Neural crest cell (in vitro differentiated cells): Measurements from ENCODE around the gene VWA3A. TPM values are rescaled to one million over a fixed set of nuclear protein-coding genes. Genes with fewer than 3 reads are reported as not detected.

ENCODE experiments used
- DNase-seq: peaks from one replicate; pipeline ENCODE4 v3.0.0; 2021; ENCODE audit warnings: low read depth, mixed read lengths, low spot score
- H3K27ac Mint-ChIP-seq: one replicate; pipeline ENCODE4 v1.8.0; 2021; ENCODE audit warnings: mild to moderate bottlenecking, mixed read lengths; ENCODE audit not compliant: unreplicated experiment
- H3K27me3 Mint-ChIP-seq: 2 replicates; pipeline ENCODE4 v1.8.0; 2021; ENCODE audit warnings: low read depth, mild to moderate bottlenecking, mixed read lengths
- H3K36me3 Mint-ChIP-seq: 2 replicates; pipeline ENCODE4 v1.8.0; 2021; ENCODE audit warnings: low read depth, mild to moderate bottlenecking, mixed read lengths
- H3K4me1 Mint-ChIP-seq: 2 replicates; pipeline ENCODE4 v1.8.0; 2021; ENCODE audit warnings: mixed read lengths
- H3K4me3 Mint-ChIP-seq: one replicate; pipeline ENCODE4 v1.8.0; 2021; ENCODE audit warnings: mild to moderate bottlenecking, mixed read lengths
- H3K9me3 Mint-ChIP-seq: 2 replicates; pipeline ENCODE4 v1.8.0; 2021; ENCODE audit warnings: mixed read lengths
- CTCF ChIP-seq: fragments of 200-600 bp; sonication (generic); conservative IDR thresholded peaks from 2 replicates; pipeline ENCODE4 v1.5.0; 2021; ENCODE audit warnings: antibody characterized with exemption, mild to moderate bottlenecking
- total RNA-seq: library from RNA; stranded (reverse); gene quantifications from 2 replicates; pipeline ENCODE4 v1.2.1, GENCODE V29; 2021

The VWA3A gene
- total RNA-seq, 1 donor from 2014 or later = not detected

- DNase-seq = no peak
- no peaks in the 10 kb centered on the region for H3K4me1 Mint-ChIP-seq
- no peak overlapping the region for H3K4me3 Mint-ChIP-seq
- TF ChIP-seq CTCF = no peak
- no peaks in the 10 kb centered on the region for H3K36me3 Mint-ChIP-seq
- H3K27ac Mint-ChIP-seq = no peak overlapping the region
- no peaks in the 10 kb centered on the region for H3K9me3 Mint-ChIP-seq
- H3K27me3 Mint-ChIP-seq = peaks cover 23% of the 10 kb centered on the region
Measured at GRCh38 chr16:22132801-22133200, 40.5 kb downstream of the VWA3A start.

- no peaks in the 10 kb centered on the region for H3K9me3 Mint-ChIP-seq
- no peak overlapping the region for H3K4me3 Mint-ChIP-seq
- TF ChIP-seq CTCF = no peak
- peaks cover 16% of the 10 kb centered on the region for H3K27me3 Mint-ChIP-seq
- H3K27ac Mint-ChIP-seq = no peak overlapping the region
- DNase-seq = no peak
- no peaks in the 10 kb centered on the region for H3K36me3 Mint-ChIP-seq
- H3K4me1 Mint-ChIP-seq = no peaks in the 10 kb centered on the region
Measured at GRCh38 chr16:22138482-22138881, 46.1 kb downstream of the VWA3A start.

- Mint-ChIP-seq H3K27ac (no peak overlapping the region), H3K4me1 (no peaks in the 10 kb centered on the region), H3K4me3 (no peak overlapping the region), H3K36me3 (no peaks in the 10 kb centered on the region), H3K27me3 (peaks cover 19% of the 10 kb centered on the region), H3K9me3 (no peaks in the 10 kb centered on the region)
- no peak for TF ChIP-seq CTCF
- no peak for DNase-seq
Measured at GRCh38 chr16:22139008-22139407, 46.7 kb downstream of the VWA3A start.

GRCh38 chr16:22139732-22140131 is 47.4 kb downstream of the VWA3A start:
- Mint-ChIP-seq H3K27ac (no peak overlapping the region), H3K36me3 (no peaks in the 10 kb centered on the region), H3K27me3 (peaks cover 24% of the 10 kb centered on the region), H3K4me1 (no peaks in the 10 kb centered on the region), H3K9me3 (no peaks in the 10 kb centered on the region), H3K4me3 (no peak overlapping the region)
- DNase-seq = no peak
- TF ChIP-seq CTCF = no peak

- Mint-ChIP-seq H3K4me3 (no peak overlapping the region), H3K27ac (no peak overlapping the region), H3K9me3 (no peaks in the 10 kb centered on the region), H3K4me1 (no peaks in the 10 kb centered on the region), H3K36me3 (no peaks in the 10 kb centered on the region), H3K27me3 (peaks cover 22% of the 10 kb centered on the region)
- no peak for DNase-seq
- TF ChIP-seq CTCF = peak; percentile 56
Measured at GRCh38 chr16:22141767-22142166, 49.4 kb downstream of the VWA3A start.

GRCh38 chr16:22144520-22144919 is 52.2 kb downstream of the VWA3A start:
- Mint-ChIP-seq H3K4me3 (no peak overlapping the region), H3K36me3 (no peaks in the 10 kb centered on the region), H3K27me3 (peaks cover 18% of the 10 kb centered on the region), H3K9me3 (no peaks in the 10 kb centered on the region), H3K4me1 (no peaks in the 10 kb centered on the region), H3K27ac (no peak overlapping the region)
- DNase-seq = no peak
- TF ChIP-seq CTCF = no peak
